ENCODE data around the gene TMED4. TPM values are rescaled to one million over a fixed set of nuclear protein-coding genes. Genes with fewer than 3 reads are reported as not detected.

TMED4 gene
- total RNA-seq, 1 experiment from 2014 or later, result 62.4 TPM

DNA sequence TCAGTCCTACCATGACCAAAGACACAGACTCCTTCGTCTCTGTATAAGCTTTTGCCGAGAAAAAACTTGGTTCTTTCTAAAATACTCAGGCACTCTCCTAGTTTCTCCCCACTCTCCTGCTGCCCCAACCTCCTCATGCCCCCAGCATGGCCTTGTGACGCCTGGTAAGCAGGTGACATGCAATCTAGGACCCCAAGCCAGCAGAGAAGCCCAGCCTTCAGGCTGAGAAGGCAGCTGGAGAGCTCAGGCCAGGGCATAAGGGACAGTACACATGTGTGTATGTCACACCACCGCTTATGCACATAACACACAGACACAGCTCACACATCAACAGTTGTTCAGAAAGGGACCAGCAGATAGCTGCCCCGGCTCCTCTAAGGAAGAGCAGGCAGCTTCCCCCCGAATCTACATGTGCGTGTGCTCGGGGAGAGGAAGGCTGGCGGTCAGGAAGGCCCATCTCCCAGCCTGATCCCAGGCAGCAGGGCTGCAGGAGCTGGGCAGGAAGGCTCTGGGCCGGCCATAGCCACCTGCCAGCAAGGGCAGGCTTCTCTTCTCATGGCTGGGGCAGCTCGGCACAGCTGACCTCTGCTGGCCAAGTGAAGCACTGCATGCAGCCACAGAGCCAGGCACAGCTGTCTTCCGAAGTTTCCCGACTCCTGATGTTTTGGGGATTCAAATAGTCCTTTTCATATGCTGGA is 16.8 kb downstream of the TMED4 start:
- Histone ChIP-seq H3K9ac (ENCODE audit: extremely low read depth, insufficient read length, low read length) (no peak overlapping the region), H2BK20ac (ENCODE audit: low read depth, low read length, poor library complexity, severe bottlenecking) (no peak overlapping the region), H3K79me1 (ENCODE audit: insufficient read depth, low read depth, low read length, poor library complexity, severe bottlenecking) (no peaks in the 10 kb centered on the region), H3K4me2 (ENCODE audit: insufficient read depth, insufficient read length, low read length) (no peak overlapping the region), H4K5ac (ENCODE audit: insufficient read length, low read depth, low read length) (no peak overlapping the region), H3K14ac (ENCODE audit: insufficient read depth, low read length) (no peak overlapping the region), H2BK15ac (ENCODE audit: low read depth, low read length) (no peak overlapping the region), H3K27me3 (ENCODE audit: insufficient read depth, low read length) (no peaks in the 10 kb centered on the region), H3K79me2 (ENCODE audit: insufficient read depth, low read length) (no peaks in the 10 kb centered on the region), H2AK5ac (ENCODE audit: insufficient read length, low read length) (no peak overlapping the region), H2BK12ac (ENCODE audit: insufficient read length, low read depth, low read length) (no peak overlapping the region), H3K9me3 (ENCODE audit: control insufficient read depth, low read depth, low read length) (no peaks in the 10 kb centered on the region), H3K23ac (ENCODE audit: insufficient read length, low read depth, low read length) (no peak overlapping the region), H3K23me2 (ENCODE audit: insufficient read length, low read depth, low read length, poor library complexity, severe bottlenecking) (no peaks in the 10 kb centered on the region), H4K91ac (ENCODE audit: insufficient read length, low read depth, low read length) (no peak overlapping the region), H2AFZ (ENCODE audit: low read length) (no peak overlapping the region), H3T11ph (ENCODE audit: low read length) (no peak overlapping the region), H4K20me1 (ENCODE audit: control insufficient read depth, insufficient read depth, insufficient read length) (no peaks in the 10 kb centered on the region), H3K4ac (ENCODE audit: low read depth, low read length) (no peak overlapping the region), H3K18ac (ENCODE audit: insufficient read length, low read depth, low read length) (no peak overlapping the region), H3K27ac (ENCODE audit: insufficient read length, low read depth, low read length) (no peak overlapping the region), H4K8ac (replicated peaks; ENCODE audit: insufficient read length, low read depth, low read length) (no peak overlapping the region), H2BK5ac (ENCODE audit: insufficient read length, low read length) (no peak overlapping the region), H2BK120ac (ENCODE audit: low read depth, low read length, poor library complexity, severe bottlenecking) (no peak overlapping the region), H3K56ac (ENCODE audit: insufficient read length, low read depth, low read length) (no peak overlapping the region), H3K4me1 (ENCODE audit: insufficient read depth, low read length) (no peaks in the 10 kb centered on the region)
- Mint-ChIP-seq H3K27me3 (ENCODE audit: low read depth) (peaks cover 1% of the 10 kb centered on the region; the same call in 1 of the 2 replicates), H3K4me1 (peaks cover 4 to 7% of the 10 kb centered on the region in 2 experiments; a peak in 3 of 4 replicates), H3K4me3 (no peak overlapping the region), H3K9me3 (no peaks in the 10 kb centered on the region; a peak in 1 of 5 replicates), H3K27ac (peak overlapping the region; percentile 31 to 91 (median 43); a peak in 5 of 7 replicates), H3K36me3 (ENCODE audit: insufficient read depth in 1 of 3, low read depth in 3 of 3) (peaks cover 49 to 68% (median 54%) of the 10 kb centered on the region in 3 experiments)
- TF ChIP-seq, protein P1, sequence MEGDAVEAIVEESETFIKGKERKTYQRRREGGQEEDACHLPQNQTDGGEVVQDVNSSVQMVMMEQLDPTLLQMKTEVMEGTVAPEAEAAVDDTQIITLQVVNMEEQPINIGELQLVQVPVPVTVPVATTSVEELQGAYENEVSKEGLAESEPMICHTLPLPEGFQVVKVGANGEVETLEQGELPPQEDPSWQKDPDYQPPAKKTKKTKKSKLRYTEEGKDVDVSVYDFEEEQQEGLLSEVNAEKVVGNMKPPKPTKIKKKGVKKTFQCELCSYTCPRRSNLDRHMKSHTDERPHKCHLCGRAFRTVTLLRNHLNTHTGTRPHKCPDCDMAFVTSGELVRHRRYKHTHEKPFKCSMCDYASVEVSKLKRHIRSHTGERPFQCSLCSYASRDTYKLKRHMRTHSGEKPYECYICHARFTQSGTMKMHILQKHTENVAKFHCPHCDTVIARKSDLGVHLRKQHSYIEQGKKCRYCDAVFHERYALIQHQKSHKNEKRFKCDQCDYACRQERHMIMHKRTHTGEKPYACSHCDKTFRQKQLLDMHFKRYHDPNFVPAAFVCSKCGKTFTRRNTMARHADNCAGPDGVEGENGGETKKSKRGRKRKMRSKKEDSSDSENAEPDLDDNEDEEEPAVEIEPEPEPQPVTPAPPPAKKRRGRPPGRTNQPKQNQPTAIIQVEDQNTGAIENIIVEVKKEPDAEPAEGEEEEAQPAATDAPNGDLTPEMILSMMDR (conservative IDR thresholded peaks at IDR 0.05), result peak; percentile 95
- whole genome bisulfite sequencing (ENCODE audit: extremely low coverage, insufficient read length, low lambda C conversion rate), result no CpG with 5 or more reads among the region's 13 CpGs
- DNase-seq, result peak; percentile 74
